ENCODE measurements around the gene NELFB.

The NELFB gene

GRCh38 chr9:137280474-137281344 lies 25.6 kb downstream of the NELFB start:
- no peak for DNase-seq (ENCODE audit: low read depth in 1 of 2, low spot score in 1 of 2)

DNA sequence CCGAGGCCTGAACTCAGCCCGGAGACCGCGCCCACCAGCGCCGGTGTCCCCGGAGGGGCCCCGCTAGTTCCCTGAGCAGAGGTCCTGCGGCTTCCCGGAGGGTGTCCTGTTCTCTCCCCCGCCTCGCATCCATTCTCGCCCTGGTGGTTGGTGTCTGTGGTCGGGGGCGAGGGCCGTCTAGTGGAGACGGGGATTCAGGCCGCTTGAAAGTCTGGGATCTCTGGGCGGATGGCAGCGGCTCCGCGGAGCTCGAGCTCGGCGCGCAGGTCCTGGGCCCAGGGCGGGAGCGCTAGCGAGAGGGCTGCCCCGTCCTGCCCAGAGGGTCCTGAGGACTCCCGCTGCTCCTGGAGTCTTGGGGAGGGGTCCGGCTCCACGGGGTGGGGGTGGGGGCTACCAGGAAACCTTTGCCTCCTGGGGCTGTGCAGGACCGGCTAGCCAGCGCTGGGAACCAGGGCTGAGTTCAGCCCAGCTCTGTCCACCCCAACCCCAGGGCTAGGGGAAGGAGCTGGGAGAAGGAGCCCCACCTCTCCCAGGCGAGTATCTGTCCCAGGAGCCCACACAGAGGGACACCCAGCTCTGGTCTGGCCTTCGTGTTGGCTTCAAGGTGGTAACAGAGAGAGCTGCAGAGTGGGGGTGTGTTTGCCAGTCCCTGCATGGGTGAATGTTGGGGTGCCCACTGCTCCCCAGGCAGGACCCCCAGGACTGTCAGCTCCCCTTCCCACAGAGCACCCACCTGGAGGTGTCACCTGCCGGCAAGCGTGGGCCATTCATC lies 26.4 kb downstream of the NELFB start:
- DNase-seq (ENCODE audit: low read depth in 1 of 2, low spot score in 1 of 2) = no peak

DNA sequence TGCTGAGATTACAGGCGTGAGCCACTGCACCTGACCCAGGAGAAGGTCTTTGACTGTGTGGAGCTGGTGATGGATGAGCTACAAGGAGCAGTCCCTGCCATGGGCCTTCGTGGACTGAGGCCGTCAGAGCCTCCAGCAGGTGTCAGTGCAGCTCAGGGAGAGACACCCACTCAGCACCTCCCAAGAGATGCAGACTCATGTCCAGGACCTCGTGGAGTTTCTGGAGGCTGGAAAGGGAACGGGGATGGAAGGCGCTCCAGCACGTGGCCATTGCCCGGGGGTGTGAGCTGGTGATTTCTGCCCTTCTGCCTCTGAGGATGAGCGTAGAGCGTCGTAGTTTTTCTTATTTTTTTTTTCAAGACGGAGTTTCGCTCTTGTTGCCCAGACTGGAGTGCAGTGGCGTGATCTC lies 31.9 kb downstream of the NELFB start:
- DNase-seq (ENCODE audit: low read depth in 1 of 2, low spot score in 1 of 2) = no peak

DNA sequence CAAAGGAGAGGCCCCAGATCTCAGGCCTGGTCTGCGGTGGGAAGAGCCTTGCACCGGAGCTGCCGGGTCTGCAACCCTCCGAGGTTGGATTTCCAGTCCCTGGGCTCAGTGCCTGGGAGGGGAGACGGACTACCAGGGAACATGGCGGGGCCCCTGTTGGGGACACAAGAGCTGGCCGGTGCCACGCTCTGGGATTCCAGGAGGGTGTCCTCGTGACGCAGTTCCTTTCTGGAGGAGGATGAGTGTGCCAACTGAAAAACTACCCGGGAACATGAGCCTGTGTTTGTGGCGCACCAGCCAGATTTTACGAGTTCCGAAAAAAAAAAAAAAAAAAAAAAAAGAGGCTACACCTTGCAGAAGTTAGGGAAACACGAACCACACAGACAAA lies 38.0 kb downstream of the NELFB start:
- DNase-seq (ENCODE audit: low read depth in 1 of 2, low spot score in 1 of 2) = no peak

- DNase-seq (ENCODE audit: low read depth in 1 of 2, low spot score in 1 of 2) = no peak
Measured at GRCh38 chr9:137293482-137294090, 38.5 kb downstream of the NELFB start.

GRCh38 chr9:137294091-137294680 lies 39.1 kb downstream of the NELFB start:
- DNase-seq (ENCODE audit: low read depth in 1 of 2, low spot score in 1 of 2) = no peak

- no peak for DNase-seq (ENCODE audit: low read depth in 1 of 2, low spot score in 1 of 2)
Measured at GRCh38 chr9:137294681-137295237, 39.6 kb downstream of the NELFB start.

DNA sequence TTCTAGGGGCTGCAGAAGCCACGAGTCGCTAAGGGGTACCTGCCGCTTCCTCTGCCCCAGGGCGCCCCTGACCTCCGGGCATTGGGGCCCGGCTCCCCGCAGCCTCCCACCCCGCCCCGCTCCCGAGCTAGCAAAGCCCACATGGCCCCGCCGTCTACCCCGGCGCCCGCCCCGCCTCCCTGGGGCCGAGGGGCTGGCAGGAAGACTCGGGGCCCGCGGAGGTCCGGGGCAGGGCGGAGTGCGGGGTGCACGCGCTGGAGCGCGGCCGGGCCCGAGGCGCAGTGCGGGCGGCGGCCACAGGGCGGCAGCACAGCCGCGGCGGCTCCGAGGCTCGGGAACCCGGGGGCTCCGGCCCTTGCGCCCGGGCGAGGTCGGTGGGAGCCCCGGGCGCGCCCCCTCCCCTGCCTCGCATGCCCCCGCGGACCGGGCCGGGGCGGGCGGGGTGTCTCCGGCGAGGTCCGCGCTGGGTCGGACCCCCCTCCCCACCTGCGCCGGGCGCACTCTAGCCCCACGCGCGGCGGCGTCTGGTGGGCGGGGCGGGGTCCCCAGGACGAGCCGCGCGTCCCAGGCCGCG lies 40.2 kb downstream of the NELFB start:
- DNase-seq (ENCODE audit: low read depth in 1 of 2, low spot score in 1 of 2) = peak in 1 of 2 donors; percentile 54

- DNase-seq (ENCODE audit: low read depth in 1 of 2, low spot score in 1 of 2) = no peak
Measured at GRCh38 chr9:137295849-137296669, 40.9 kb downstream of the NELFB start.

- no peak for DNase-seq (ENCODE audit: low read depth in 1 of 2, low spot score in 1 of 2)
Measured at GRCh38 chr9:137296670-137297664, 41.8 kb downstream of the NELFB start.

- DNase-seq (ENCODE audit: low read depth in 1 of 2, low spot score in 1 of 2) = no peak
Measured at GRCh38 chr9:137297966-137298365, 42.8 kb downstream of the NELFB start.

GRCh38 chr9:137298401-137299202 lies 43.5 kb downstream of the NELFB start:
- no peak for DNase-seq (ENCODE audit: low read depth in 1 of 2, low spot score in 1 of 2)

DNA sequence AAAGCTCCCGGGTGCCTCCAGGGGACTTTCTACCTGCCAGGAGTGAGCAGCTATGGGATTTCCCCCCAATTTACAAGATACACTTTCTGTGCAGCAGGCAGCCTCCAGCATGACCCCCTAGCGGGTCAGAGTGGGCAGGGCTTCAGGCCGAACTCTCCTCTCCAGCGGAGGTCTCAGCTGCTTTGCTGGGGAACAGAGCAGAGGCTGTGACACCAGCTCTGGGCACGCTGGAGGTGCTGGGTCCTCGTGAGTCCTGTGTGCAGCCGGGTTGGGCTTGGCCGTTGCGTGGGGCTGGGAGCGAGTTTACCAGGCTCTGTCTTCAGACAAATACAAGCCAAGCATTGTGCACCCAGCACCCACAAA lies 44.1 kb downstream of the NELFB start:
- no peak for DNase-seq (ENCODE audit: low read depth in 1 of 2, low spot score in 1 of 2)

GRCh38 chr9:137299938-137300337 lies 44.8 kb downstream of the NELFB start:
- DNase-seq (ENCODE audit: low read depth in 1 of 2, low spot score in 1 of 2) = no peak

- DNase-seq (ENCODE audit: low read depth in 1 of 2, low spot score in 1 of 2) = no peak
Measured at GRCh38 chr9:137300567-137301080, 45.5 kb downstream of the NELFB start.

DNA sequence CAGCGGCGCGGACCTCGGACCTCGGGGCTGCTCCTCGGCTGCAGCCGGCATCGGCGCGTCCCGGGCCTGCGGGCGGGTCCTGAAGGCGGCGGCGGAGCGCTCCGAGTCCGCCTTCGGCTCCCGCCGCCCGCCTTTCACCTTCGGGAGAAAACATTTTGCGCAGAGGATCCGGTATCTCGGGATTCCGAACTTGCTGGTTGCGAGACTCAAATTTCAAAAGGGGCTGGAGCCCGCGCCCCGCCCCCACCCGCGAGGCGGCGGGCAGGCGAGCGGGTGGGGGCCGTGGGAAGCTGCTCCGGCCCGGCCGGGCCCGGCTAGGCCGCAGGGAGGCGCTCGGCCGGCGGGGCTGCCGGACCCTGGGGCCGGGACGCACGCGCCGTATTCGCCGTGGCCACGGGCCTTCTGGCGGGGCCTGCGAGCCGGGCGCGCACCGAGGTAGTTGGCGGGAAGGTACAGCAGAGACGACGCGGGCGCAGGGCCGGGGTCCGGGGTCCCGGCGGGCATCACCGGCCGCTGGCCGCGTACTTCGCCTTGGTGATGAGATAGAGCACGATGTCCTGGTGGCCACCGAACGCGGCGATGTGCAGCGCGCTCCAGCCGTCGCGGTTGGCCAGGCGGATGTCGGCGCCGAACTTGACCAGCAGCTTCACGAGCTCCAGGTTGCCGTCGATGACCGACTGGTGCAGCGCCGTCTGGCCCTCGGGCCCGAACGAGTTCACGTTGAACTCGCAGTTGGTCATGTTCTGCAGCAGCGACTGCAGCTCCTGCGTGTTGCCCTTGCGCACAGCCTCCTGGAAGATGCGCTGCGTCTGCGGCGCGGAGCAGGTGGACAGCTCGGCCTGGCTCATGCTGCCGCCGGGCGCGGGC lies 46.2 kb downstream of the NELFB start:
- DNase-seq (ENCODE audit: low read depth in 1 of 2, low spot score in 1 of 2) = no peak

DNA sequence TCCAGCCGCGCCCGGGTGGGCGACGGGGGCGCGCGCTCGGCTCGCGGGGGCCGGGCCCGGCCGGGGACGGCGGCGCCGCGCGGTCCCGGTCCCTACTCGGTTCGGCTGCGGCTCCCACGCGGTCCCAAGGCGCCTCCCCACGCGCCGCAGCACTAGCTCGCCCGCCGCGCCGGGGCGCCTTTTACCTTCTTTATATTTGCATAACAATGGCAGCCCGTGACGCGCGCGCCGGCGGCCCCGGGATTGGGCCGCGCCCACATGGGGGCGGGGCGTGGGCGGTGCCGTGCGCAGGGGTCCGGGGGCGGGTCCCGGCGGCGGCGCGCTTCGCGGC lies 47.0 kb downstream of the NELFB start, which contains the start of gene NRARP:
NRARP (minus strand) TSS at position 154 of the 331 bp plus-strand sequence. CDS start 343 bp downstream, outside the sequence.
- DNase-seq (ENCODE audit: low read depth in 1 of 2, low spot score in 1 of 2) = peak; percentile 87 to 95

Data from stimulated activated CD4-positive, alpha-beta T cell treated with anti-CD3 and anti-CD28 coated beads, Interleukin-15, amount 100 ng/mL, for 1 hour (primary cell).